Vagina (tissue), 2 donors: ENCODE measurements around the gene DTX3L. TPM values are rescaled to one million over a fixed set of nuclear protein-coding genes. Genes with fewer than 3 reads are reported as not detected.

ENCODE experiments used
- DNase-seq, 2 donors: peaks; one replicate each; pipeline ENCODE4 v3.0.0-alpha.2; 2017; ENCODE audit errors: extremely low spot score in 2 of 2
- H3K27ac ChIP-seq: fragments of 200-600 bp; sonication (generic); one replicate; pipeline ENCODE4 v1.5.1; 2019
- H3K27me3 ChIP-seq: fragments of 200-600 bp; sonication (generic); one replicate; pipeline ENCODE4 v1.5.1; 2019
- H3K36me3 ChIP-seq, 2 donors: fragments of 200-600 bp; sonication (generic); one replicate each; pipeline ENCODE4 v1.5.1; 2017 to 2019
- H3K4me1 ChIP-seq: fragments of 200-600 bp; sonication (generic); one replicate; pipeline ENCODE4 v1.5.1; 2019
- H3K4me3 ChIP-seq, 2 donors: fragments of 200-600 bp; sonication (generic); 1 replicate in 1 of 2; 2 replicates in 1 of 2; pipeline ENCODE4 v1.5.1; 2016 to 2019
- H3K9me3 ChIP-seq: fragments of 200-600 bp; sonication (generic); one replicate; pipeline ENCODE4 v1.5.1; 2019
- POLR2A ChIP-seq, 2 donors: fragments of 450-650 bp; IDR thresholded peaks; one replicate each; pipeline ENCODE4 v1.6.1; 2017; ENCODE audit warnings: antibody characterized with exemption in 2 of 2, mild to moderate bottlenecking in 2 of 2, moderate library complexity in 2 of 2
- POLR2AphosphoS5 ChIP-seq, 2 donors: sonication (generic); formaldehyde crosslinking; IDR thresholded peaks; one replicate each; pipeline ENCODE4 v1.9.0; 2017; ENCODE audit warnings: antibody characterized with exemption in 2 of 2, mild to moderate bottlenecking in 2 of 2, low read depth in 1 of 2; ENCODE audit not compliant: insufficient read depth in 1 of 2
- intact Hi-C: fragments of 100-400 bp; cut with DNase I; formaldehyde crosslinking; loops from one replicate; pipeline ENCODE4 v1.15.1; 2023
- total RNA-seq: library from RNA; depleted of rRNA; stranded (reverse); fragments of >200 nt; gene quantifications from one replicate; pipeline ENCODE4 v1.2.3, GENCODE V29; 2016
- TF ChIP-seq, protein P1 (sequence below), 3 experiments: fragments of 450-650 bp in 2 of 3; fragments of 200-600 bp in 1 of 3; sonication (generic) in 1 of 3; IDR thresholded peaks; one replicate each; pipeline ENCODE4 v1.5.1; 2017 to 2019; ENCODE audit warnings: antibody characterized with exemption in 3 of 3, mild to moderate bottlenecking in 2 of 3, moderate library complexity in 2 of 3

The DTX3L gene
- total RNA-seq, 1 donor from 2014 or later: 17.7 TPM

DNA sequence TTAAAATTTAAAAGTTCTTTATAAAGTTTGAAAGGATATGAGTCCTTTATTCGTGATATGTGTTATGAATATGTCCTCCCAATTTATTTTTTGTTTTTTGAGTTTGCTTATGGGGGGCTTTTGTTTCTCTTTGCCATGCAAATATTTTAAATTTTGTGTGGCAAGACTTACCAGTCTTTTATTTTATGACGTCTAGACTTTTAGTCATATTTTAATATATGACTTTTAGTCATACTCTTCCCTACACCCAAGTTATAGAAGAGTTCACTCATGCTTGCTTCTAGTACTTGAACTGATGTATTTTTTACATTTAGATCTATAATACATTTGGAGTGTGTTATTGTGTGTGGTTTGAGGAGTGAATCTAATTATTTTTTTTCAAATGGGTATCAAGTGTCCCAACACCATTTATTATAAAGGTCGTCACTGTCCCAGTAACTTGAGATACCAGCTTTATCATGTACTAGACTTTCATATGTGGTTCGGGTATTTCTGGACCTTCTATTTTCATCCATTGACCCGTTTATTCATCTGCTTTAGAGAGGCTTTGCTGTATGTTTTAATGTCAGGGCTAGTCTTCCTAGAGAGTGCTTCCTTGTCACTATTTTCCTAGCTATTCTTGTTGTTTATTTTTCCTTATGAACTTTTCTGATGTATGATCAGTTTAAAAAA, 14.1 kb downstream of the DTX3L start:
- Histone ChIP-seq H3K27ac (no peak overlapping the region), H3K9me3 (peaks cover 5% of the 10 kb centered on the region), H3K4me3 (peak overlapping the region; percentile 46 to 68), H3K36me3 (no peaks in the 10 kb centered on the region), H3K4me1 (peaks cover 4% of the 10 kb centered on the region), H3K27me3 (no peaks in the 10 kb centered on the region)
- no peak for DNase-seq
- TF ChIP-seq, protein P1, sequence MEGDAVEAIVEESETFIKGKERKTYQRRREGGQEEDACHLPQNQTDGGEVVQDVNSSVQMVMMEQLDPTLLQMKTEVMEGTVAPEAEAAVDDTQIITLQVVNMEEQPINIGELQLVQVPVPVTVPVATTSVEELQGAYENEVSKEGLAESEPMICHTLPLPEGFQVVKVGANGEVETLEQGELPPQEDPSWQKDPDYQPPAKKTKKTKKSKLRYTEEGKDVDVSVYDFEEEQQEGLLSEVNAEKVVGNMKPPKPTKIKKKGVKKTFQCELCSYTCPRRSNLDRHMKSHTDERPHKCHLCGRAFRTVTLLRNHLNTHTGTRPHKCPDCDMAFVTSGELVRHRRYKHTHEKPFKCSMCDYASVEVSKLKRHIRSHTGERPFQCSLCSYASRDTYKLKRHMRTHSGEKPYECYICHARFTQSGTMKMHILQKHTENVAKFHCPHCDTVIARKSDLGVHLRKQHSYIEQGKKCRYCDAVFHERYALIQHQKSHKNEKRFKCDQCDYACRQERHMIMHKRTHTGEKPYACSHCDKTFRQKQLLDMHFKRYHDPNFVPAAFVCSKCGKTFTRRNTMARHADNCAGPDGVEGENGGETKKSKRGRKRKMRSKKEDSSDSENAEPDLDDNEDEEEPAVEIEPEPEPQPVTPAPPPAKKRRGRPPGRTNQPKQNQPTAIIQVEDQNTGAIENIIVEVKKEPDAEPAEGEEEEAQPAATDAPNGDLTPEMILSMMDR (IDR thresholded peaks at IDR 0.05): no peak
- no peak for TF ChIP-seq POLR2A (IDR thresholded peaks at IDR 0.05)
- intact Hi-C loops: no loop called here

DNA sequence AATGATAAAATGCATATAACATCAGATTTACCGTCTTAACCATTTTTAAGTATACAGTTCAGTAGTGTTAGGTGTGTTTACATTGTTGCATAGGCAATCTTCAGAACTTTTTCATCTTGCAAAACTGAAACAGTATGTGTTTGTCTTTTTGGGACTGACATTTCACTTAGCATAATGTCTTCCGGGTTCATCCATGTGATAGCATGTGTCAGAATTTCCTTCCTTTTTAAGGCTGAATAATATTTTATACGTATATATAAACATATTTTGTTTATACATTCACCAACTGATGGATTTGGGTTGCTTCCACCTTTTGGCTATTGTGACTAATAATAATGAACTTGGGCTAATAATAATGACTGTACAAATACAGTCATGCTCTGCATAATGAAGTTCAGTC, 16.3 kb downstream of the DTX3L start:
- H3K36me3 ChIP-seq: no peaks in the 10 kb centered on the region
- DNase-seq: no peak
- H3K4me1 ChIP-seq: no peaks in the 10 kb centered on the region
- no peak overlapping the region for H3K27ac ChIP-seq
- no peaks in the 10 kb centered on the region for H3K27me3 ChIP-seq
- intact Hi-C loops: no loop called here
- no peak overlapping the region for H3K4me3 ChIP-seq
- TF ChIP-seq, protein P1 (IDR thresholded peaks at IDR 0.05): no peak
- TF ChIP-seq POLR2A (IDR thresholded peaks at IDR 0.05) (no peak), POLR2AphosphoS5 (IDR thresholded peaks at IDR 0.05; ENCODE audit: insufficient read depth in 1 of 2, low read depth in 1 of 2) (no peak)
- peaks cover 5% of the 10 kb centered on the region for H3K9me3 ChIP-seq

DNA sequence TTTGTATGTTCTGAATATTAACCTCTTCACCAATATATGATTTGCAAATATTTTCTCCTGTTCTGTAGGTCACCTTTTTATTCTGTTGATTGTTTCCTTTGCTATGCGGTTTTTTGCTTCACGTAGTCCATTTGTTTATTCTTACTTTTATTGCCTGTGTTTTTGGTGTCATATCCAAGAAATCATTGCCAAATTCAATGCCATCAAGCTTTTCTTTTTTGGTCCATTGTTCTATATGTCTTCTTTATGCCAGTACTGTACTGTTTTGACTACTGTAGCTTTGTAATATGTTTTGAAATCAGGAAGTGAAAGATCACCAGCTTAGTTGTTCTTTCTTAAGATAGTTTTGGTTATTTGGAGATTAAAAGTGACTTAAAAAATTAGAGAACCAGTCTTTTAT, 17.5 kb downstream of the DTX3L start:
- no peak overlapping the region for H3K27ac ChIP-seq
- H3K4me3 ChIP-seq: no peak overlapping the region
- TF ChIP-seq POLR2A (IDR thresholded peaks at IDR 0.05) (no peak), POLR2AphosphoS5 (IDR thresholded peaks at IDR 0.05; ENCODE audit: insufficient read depth in 1 of 2, low read depth in 1 of 2) (no peak)
- TF ChIP-seq, protein P1 (IDR thresholded peaks at IDR 0.05): no peak
- peaks cover 5% of the 10 kb centered on the region for H3K9me3 ChIP-seq
- no peaks in the 10 kb centered on the region for H3K36me3 ChIP-seq
- H3K4me1 ChIP-seq: no peaks in the 10 kb centered on the region
- DNase-seq: no peak
- intact Hi-C loops: no loop called here
- no peaks in the 10 kb centered on the region for H3K27me3 ChIP-seq

DNA sequence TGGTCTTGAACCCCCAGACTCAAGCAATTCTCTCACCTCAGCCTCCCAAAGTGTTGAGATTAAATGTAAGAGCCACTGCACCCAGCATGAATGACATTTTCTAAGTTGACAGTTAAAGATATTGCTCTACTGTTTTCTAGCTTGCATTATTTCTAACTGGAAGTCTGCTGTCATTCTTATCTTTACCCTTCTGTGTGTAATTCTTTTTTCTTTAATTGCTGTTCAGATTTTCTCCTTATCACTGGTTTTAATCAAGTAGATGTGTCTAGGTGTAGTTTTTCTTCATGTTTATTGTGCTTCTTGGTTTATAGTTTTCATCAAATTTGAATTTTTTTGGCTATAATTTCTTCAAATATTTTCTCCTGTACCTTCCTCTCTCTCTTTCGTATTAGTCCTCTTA, 18.3 kb downstream of the DTX3L start:
- Histone ChIP-seq H3K27ac (no peak overlapping the region), H3K9me3 (peaks cover 5% of the 10 kb centered on the region), H3K36me3 (no peaks in the 10 kb centered on the region), H3K4me1 (no peaks in the 10 kb centered on the region), H3K27me3 (no peaks in the 10 kb centered on the region), H3K4me3 (no peak overlapping the region)
- intact Hi-C loops: no loop called here
- DNase-seq: no peak
- TF ChIP-seq, protein P1 (IDR thresholded peaks at IDR 0.05): no peak
- TF ChIP-seq POLR2A (IDR thresholded peaks at IDR 0.05): no peak
- no peak for TF ChIP-seq POLR2AphosphoS5 (IDR thresholded peaks at IDR 0.05; ENCODE audit: insufficient read depth in 1 of 2, low read depth in 1 of 2)

DNA sequence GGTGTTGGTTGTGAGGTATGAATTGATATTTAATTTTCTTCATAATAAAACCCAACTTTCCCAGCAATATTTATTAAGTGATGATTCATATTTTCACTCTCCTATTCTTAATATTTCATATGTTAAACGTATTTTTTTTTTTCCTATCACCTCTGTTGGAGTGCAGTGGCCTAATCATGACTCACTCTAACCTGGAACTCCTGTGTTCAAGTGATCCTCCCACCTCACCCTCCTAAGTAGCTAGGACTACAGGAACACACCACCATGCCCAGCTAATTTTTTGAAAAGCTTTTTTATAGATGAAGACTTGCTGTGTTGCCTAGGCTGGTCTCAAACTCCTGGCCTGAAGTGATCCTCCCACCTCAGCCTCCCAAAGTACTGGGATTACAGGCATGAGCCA, 22.0 kb downstream of the DTX3L start:
- intact Hi-C loops: no loop called here

More for the DNA sequence above, 22.0 kb downstream of the DTX3L start:
- no peak for TF ChIP-seq POLR2AphosphoS5 (IDR thresholded peaks at IDR 0.05; ENCODE audit: insufficient read depth in 1 of 2, low read depth in 1 of 2)
- TF ChIP-seq POLR2A (IDR thresholded peaks at IDR 0.05): no peak
- TF ChIP-seq, protein P1 (IDR thresholded peaks at IDR 0.05): no peak
- H3K27ac ChIP-seq: no peak overlapping the region
- peaks cover 5% of the 10 kb centered on the region for H3K9me3 ChIP-seq
- no peak for DNase-seq
- H3K27me3 ChIP-seq: no peaks in the 10 kb centered on the region
- H3K4me3 ChIP-seq: no peak overlapping the region
- H3K36me3 ChIP-seq: no peaks in the 10 kb centered on the region
- no peaks in the 10 kb centered on the region for H3K4me1 ChIP-seq
